Mucosa of descending colon (tissue), 3 donors: Measurements from ENCODE around the gene PRDM16. TPM values are rescaled to one million over a fixed set of nuclear protein-coding genes. Genes with fewer than 3 reads are reported as not detected.

ENCODE experiments used
- ATAC-seq: fragments of 200-7000 bp; cut with Tn5 transposase; one replicate; pipeline ENCODE4 v1.9.1; 2020; ENCODE audit warnings: mild to moderate bottlenecking, moderate library complexity
- DNase-seq, 3 donors: peaks; one replicate each; pipeline ENCODE4 v3.0.0-alpha.2; 2020
- H3K36me3 ChIP-seq: fragments of 200-600 bp; one replicate; pipeline ENCODE4 v1.8.0; 2021; ENCODE audit warnings: low read depth, mild to moderate bottlenecking
- H3K4me1 ChIP-seq: fragments of 200-600 bp; one replicate; pipeline ENCODE4 v1.8.0; 2021; ENCODE audit warnings: low read depth, mild to moderate bottlenecking
- H3K4me3 ChIP-seq: fragments of 200-600 bp; one replicate; pipeline ENCODE4 v1.8.0; 2021; ENCODE audit warnings: mild to moderate bottlenecking
- H3K9me3 ChIP-seq: fragments of 200-600 bp; one replicate; pipeline ENCODE4 v1.8.0; 2021; ENCODE audit warnings: mild to moderate bottlenecking
- CTCF ChIP-seq: fragments of 200-600 bp; IDR thresholded peaks from one replicate; pipeline ENCODE4 v1.8.0; 2022; ENCODE audit warnings: antibody characterized with exemption, mild to moderate bottlenecking
- intact Hi-C, 2 donors: fragments of 100-400 bp; cut with DNase I in 1 of 2; cut with micrococcal nuclease in 1 of 2; formaldehyde crosslinking; loops; one replicate each; pipeline versions ENCODE4 v1.11.0 to v1.11.1; 2022; cut with DNase I, micrococcal nuclease
- total RNA-seq, 3 donors: library from RNA; stranded (reverse); fragmentation: NEBNext Ultra II Directional in 2 of 3; extraction: Animal tissue kit (Norgen Biotek cat#: 25700) in 2 of 3; gene quantifications; one replicate each; pipeline versions ENCODE4 v1.2.1 to v1.2.4, GENCODE V29; 2021 to 2023
- donor health status: DM: no; HTN: no; CAD: no; lungs with moderate emphysema.
- donor health status: DM: no; HTN: no; CAD: no.
- donor health status: DM: no; HTN: yes; CAD: no.

PRDM16 gene
- total RNA-seq, 3 donors from 2014 or later, result 1.6 to 2.5 (median 2.4) TPM

GRCh38 chr1:3401585-3402257 is 332.7 kb downstream of the PRDM16 start:
- TF ChIP-seq CTCF, result no peak
- intact Hi-C loops, result no loop called here
- no peak for ATAC-seq
- no peak overlapping the region for H3K4me3 ChIP-seq
- H3K36me3 ChIP-seq, result no peaks in the 10 kb centered on the region
- peaks cover 2% of the 10 kb centered on the region for H3K4me1 ChIP-seq
- no peak for DNase-seq
- H3K9me3 ChIP-seq, result no peaks in the 10 kb centered on the region

GRCh38 chr1:3402258-3403010 is 333.4 kb downstream of the PRDM16 start:
- no peak overlapping the region for H3K4me3 ChIP-seq
- no peak for DNase-seq
- H3K4me1 ChIP-seq, result peaks cover 2% of the 10 kb centered on the region
- H3K36me3 ChIP-seq, result no peaks in the 10 kb centered on the region
- no peaks in the 10 kb centered on the region for H3K9me3 ChIP-seq
- ATAC-seq, result no peak
- intact Hi-C loops, result no loop called here
- no peak for TF ChIP-seq CTCF

- DNase-seq (no peak), ATAC-seq (no peak)
- no peaks in the 10 kb centered on the region for H3K36me3 ChIP-seq
- no peak for TF ChIP-seq CTCF
- no peak overlapping the region for H3K4me3 ChIP-seq
- no peaks in the 10 kb centered on the region for H3K9me3 ChIP-seq
- peaks cover 2% of the 10 kb centered on the region for H3K4me1 ChIP-seq
- intact Hi-C loops, result no loop called here
Measured at GRCh38 chr1:3403011-3403345, 334.0 kb downstream of the PRDM16 start.

GRCh38 chr1:3403388-3404231 is 334.6 kb downstream of the PRDM16 start:
- DNase-seq, result no peak

GRCh38 chr1:3404301-3404700 is 335.3 kb downstream of the PRDM16 start:
- Histone ChIP-seq H3K4me3 (no peak overlapping the region), H3K9me3 (no peaks in the 10 kb centered on the region), H3K4me1 (peaks cover 2% of the 10 kb centered on the region), H3K36me3 (no peaks in the 10 kb centered on the region)
- no peak for ATAC-seq
- intact Hi-C loops, result no loop called here
- DNase-seq, result no peak
- TF ChIP-seq CTCF, result no peak

More at GRCh38 chr1:3403388-3404231, 334.6 kb downstream of the PRDM16 start:
- Histone ChIP-seq H3K4me1 (peaks cover 2% of the 10 kb centered on the region), H3K4me3 (no peak overlapping the region), H3K9me3 (no peaks in the 10 kb centered on the region), H3K36me3 (no peaks in the 10 kb centered on the region)
- no peak for ATAC-seq
- intact Hi-C loops, result no loop called here
- no peak for TF ChIP-seq CTCF
